OCI-LY7 (cell line): ENCODE measurements around the gene TFEB. TPM values are rescaled to one million over a fixed set of nuclear protein-coding genes. Genes with fewer than 3 reads are reported as not detected.

ENCODE experiments used
- BruUV-seq: library from RNA; stranded (reverse); fragments of 400-500 nt; replicated peaks from 2 replicates; lab custom pipeline; 2021; lab: Mats Ljungman, UMichigan
- CTCF ChIA-PET: fragments of 300-600 bp; sonication (Branson Sonifier 250); formaldehyde crosslinking; loops from one replicate; lab custom pipeline; 2022; ENCODE audit warnings: antibody characterized with exemption; ENCODE audit not compliant: unreplicated experiment; lab: Charles Lee
- POLR2A ChIA-PET: fragments of 300-600 bp; sonication (Branson Sonifier 250); formaldehyde crosslinking; loops from one replicate; lab custom pipeline; 2022; ENCODE audit warnings: antibody characterized with exemption; lab: Charles Lee
- DNase-seq: peaks from one replicate; pipeline ENCODE4 v3.0.0-alpha.2; 2015; ENCODE audit warnings: low spot score
- H2AFZ ChIP-seq: fragments of 200-600 bp; sonication (generic), shearing (Covaris generic); 2 replicates; pipeline ENCODE4 v1.6.1; 2014; ENCODE audit warnings: mild to moderate bottlenecking, antibody characterized with exemption, low read length, moderate library complexity
- H3K27ac ChIP-seq: fragments of 200-600 bp; sonication (generic); 2 replicates; pipeline ENCODE4 v1.5.1; 2014; ENCODE audit warnings: mixed run types, low read depth, mild to moderate bottlenecking, moderate library complexity, low read length, inconsistent platforms; ENCODE audit not compliant: poor library complexity, severe bottlenecking
- H3K36me3 ChIP-seq: fragments of 200-600 bp; sonication (generic); 2 replicates; pipeline ENCODE4 v1.6.1; 2014; ENCODE audit warnings: mild to moderate bottlenecking, antibody characterized with exemption, low read length, moderate library complexity, mixed read lengths; ENCODE audit not compliant: insufficient read depth
- H3K4me1 ChIP-seq: fragments of 200-600 bp; sonication (generic); 2 replicates; pipeline ENCODE4 v1.5.1; 2014; ENCODE audit warnings: mild to moderate bottlenecking, low read length; ENCODE audit not compliant: insufficient read depth, poor library complexity, severe bottlenecking
- H3K4me2 ChIP-seq: fragments of 200-600 bp; sonication (generic); 2 replicates; pipeline ENCODE4 v1.6.1; 2014; ENCODE audit warnings: mild to moderate bottlenecking, low read length
- H3K4me3 ChIP-seq: fragments of 200-600 bp; sonication (generic); 2 replicates; pipeline ENCODE4 v1.5.1; 2014; ENCODE audit warnings: mild to moderate bottlenecking, low read depth, low read length; ENCODE audit not compliant: poor library complexity, severe bottlenecking
- H3K79me2 ChIP-seq: fragments of 200-600 bp; sonication (generic); 2 replicates; pipeline ENCODE4 v1.6.1; 2016; ENCODE audit warnings: low read depth, mild to moderate bottlenecking, low read length, moderate library complexity, mixed read lengths; ENCODE audit not compliant: insufficient read depth
- H3K9me2 ChIP-seq: fragments of 200-600 bp; sonication (generic); 2 replicates; pipeline ENCODE4 v1.6.1; 2016; ENCODE audit warnings: mild to moderate bottlenecking, low read length, mixed read lengths; ENCODE audit not compliant: insufficient read depth
- H3K9me3 ChIP-seq: fragments of 200-600 bp; sonication (generic); 2 replicates; pipeline ENCODE4 v1.6.1; 2014; ENCODE audit warnings: mild to moderate bottlenecking, mixed run types, low read length, mixed read lengths
- H4K20me1 ChIP-seq: fragments of 200-600 bp; sonication (generic); 2 replicates; pipeline ENCODE4 v1.6.1; 2014; ENCODE audit warnings: mild to moderate bottlenecking, antibody characterized with exemption, low read length, moderate library complexity, mixed read lengths; ENCODE audit not compliant: insufficient read depth
- EZH2phosphoT487 ChIP-seq: fragments of 200-600 bp; sonication (generic); IDR thresholded peaks from 2 replicates; pipeline ENCODE4 v1.6.1; 2018; ENCODE audit warnings: low read depth, borderline replicate concordance, mild to moderate bottlenecking, mixed run types, antibody characterized with exemption, low read length, moderate library complexity, mixed read lengths
- intact Hi-C: fragments of 100-400 bp; cut with micrococcal nuclease; formaldehyde crosslinking; loops from one replicate; pipeline ENCODE4 v1.10.0; 2022; ENCODE audit not compliant: unreplicated experiment
- total RNA-seq, 2 experiments: library from RNA; depleted of rRNA in 1 of 2; stranded (reverse); fragments of >200 nt in 1 of 2; shearing (Covaris generic) in 1 of 2; gene quantifications; 2 replicates each; pipeline ENCODE4 v1.2.3, GENCODE V29; 2014 to 2022
- TF ChIP-seq, protein P1 (sequence below): fragments of 200-600 bp; sonication (generic); conservative IDR thresholded peaks from 2 replicates; pipeline ENCODE4 v1.5.1; 2014; ENCODE audit warnings: mild to moderate bottlenecking, antibody characterized with exemption, low read length, moderate library complexity, mixed read lengths

The TFEB gene
- total RNA-seq, 2 experiments from 2014 or later = 36.8 to 60.0 TPM

DNA sequence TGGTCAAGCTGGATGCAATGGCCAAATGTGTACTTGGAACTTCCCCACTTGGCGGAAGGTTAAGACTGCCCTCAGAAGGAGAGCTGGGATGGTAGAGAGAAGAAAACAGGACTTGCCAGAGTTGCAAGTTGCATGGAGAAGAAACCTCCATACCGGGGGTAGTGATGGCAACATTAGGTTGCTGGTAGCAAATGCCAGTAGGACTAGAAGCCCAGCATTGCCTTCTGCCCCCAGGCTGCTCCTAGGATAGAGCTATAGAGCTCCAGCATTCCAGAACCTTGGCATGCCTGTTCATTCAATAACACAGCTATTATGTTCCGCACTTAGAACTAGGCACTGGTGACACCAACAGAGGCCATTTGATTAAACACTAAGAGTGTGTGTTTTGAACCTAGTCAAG, 26.6 kb downstream of the TFEB start:
- intact Hi-C loops = loop anchor here (5.0 kb wide), 2 partner anchors 68 to 313 kb away; partner anchors contain the start of gene FRS3
- H3K4me1 ChIP-seq = peaks cover 58% of the 10 kb centered on the region
- TF ChIP-seq, protein P1, sequence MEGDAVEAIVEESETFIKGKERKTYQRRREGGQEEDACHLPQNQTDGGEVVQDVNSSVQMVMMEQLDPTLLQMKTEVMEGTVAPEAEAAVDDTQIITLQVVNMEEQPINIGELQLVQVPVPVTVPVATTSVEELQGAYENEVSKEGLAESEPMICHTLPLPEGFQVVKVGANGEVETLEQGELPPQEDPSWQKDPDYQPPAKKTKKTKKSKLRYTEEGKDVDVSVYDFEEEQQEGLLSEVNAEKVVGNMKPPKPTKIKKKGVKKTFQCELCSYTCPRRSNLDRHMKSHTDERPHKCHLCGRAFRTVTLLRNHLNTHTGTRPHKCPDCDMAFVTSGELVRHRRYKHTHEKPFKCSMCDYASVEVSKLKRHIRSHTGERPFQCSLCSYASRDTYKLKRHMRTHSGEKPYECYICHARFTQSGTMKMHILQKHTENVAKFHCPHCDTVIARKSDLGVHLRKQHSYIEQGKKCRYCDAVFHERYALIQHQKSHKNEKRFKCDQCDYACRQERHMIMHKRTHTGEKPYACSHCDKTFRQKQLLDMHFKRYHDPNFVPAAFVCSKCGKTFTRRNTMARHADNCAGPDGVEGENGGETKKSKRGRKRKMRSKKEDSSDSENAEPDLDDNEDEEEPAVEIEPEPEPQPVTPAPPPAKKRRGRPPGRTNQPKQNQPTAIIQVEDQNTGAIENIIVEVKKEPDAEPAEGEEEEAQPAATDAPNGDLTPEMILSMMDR = no peak
- no peak for TF ChIP-seq EZH2phosphoT487
- no peak for DNase-seq
- H3K27ac ChIP-seq = peak overlapping the region; percentile 90
- no peaks in the 10 kb centered on the region for H4K20me1 ChIP-seq
- H3K36me3 ChIP-seq = peaks cover 14% of the 10 kb centered on the region; the same call in 1 of the 2 replicates
- ChIA-PET CTCF (interaction anchor here (1.3 to 4.2 kb wide), 4 partner anchors 8 to 25 kb away, joined by 6 to 33 read pairs (median 9); no protein-coding TSS in a partner anchor), POLR2A (interaction anchor here (0.5 to 8.3 kb wide), 4 partner anchors 9 to 195 kb away, joined by 3 to 118 read pairs (median 40); partner anchors contain the start of gene TFEB)
- H3K79me2 ChIP-seq = peaks cover 26% of the 10 kb centered on the region
- no peak overlapping the region for H2AFZ ChIP-seq
- H3K4me2 ChIP-seq = peak overlapping the region; percentile 99
- no peaks in the 10 kb centered on the region for H3K9me2 ChIP-seq
- no peak overlapping the region for H3K4me3 ChIP-seq
- H3K9me3 ChIP-seq = no peaks in the 10 kb centered on the region
- no TSS peak for BruUV-seq

DNA sequence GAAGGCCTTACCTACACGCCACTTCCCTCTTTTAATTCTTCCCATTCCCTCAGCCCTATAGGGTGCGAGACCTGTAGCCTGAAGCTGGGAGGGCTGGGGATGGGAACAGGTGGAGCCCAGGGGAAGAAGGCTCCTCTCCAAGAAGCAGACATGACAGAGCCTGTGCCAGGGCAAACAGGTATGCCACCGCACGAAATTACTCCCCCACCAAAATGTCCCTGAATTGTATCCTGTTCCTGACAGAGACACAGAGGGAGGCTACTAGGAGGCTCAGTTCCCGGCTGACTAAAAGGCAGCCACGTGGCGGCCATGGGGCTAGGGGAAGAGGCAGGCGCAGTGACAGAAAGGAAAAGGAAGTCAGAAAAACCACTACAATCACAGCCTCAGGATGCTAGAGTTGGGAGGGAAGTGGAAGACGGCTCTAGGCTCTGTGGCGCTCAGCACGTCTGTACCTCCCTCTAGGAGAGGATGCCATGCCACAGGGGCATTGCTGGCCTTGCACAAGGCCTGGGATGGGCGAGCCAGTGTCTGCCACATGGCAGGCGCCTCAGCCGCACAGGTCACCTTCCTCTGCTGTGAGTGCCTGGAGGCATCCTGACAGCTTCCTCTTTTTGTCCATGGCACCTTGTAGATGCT, 27.7 kb downstream of the TFEB start:
- H3K27ac ChIP-seq = peak overlapping the region; percentile 90
- H3K9me2 ChIP-seq = no peaks in the 10 kb centered on the region
- H3K36me3 ChIP-seq = peaks cover 21% of the 10 kb centered on the region
- intact Hi-C loops = loop anchor here (5.0 kb wide), 2 partner anchors 70 to 315 kb away; partner anchors contain the start of gene FRS3
- H3K79me2 ChIP-seq = peaks cover 33% of the 10 kb centered on the region
- peaks cover 65% of the 10 kb centered on the region for H3K4me1 ChIP-seq
- H3K4me3 ChIP-seq = peak overlapping the region; percentile 69
- peak overlapping the region; percentile 1; the same call in 1 of the 2 replicates for H2AFZ ChIP-seq
- BruUV-seq = no TSS peak
- H3K4me2 ChIP-seq = peak overlapping the region; percentile 99
- H3K9me3 ChIP-seq = no peaks in the 10 kb centered on the region
- ChIA-PET CTCF (interaction anchor here (1.3 to 4.2 kb wide), 6 partner anchors 9 to 26 kb away, joined by 4 to 41 read pairs (median 9); no protein-coding TSS in a partner anchor), POLR2A (interaction anchor here (0.6 to 8.3 kb wide), 5 partner anchors 10 to 508 kb away, joined by 3 to 118 read pairs (median 42); partner anchors contain the start of gene TFEB)
- DNase-seq = peak; percentile 71
- TF ChIP-seq EZH2phosphoT487 = no peak
- TF ChIP-seq, protein P1 = no peak
- H4K20me1 ChIP-seq = no peaks in the 10 kb centered on the region
